CD4-positive, alpha-beta T cell treated with Interleukin-4 for 4 hours (primary cell): ENCODE measurements around the gene CDA.
A peak's percentile ranks its signal among the peaks of the same experiment; 100 is the strongest.

Experiments used
- DNase-seq: peaks from one replicate; pipeline ENCODE4 v3.0.0-alpha.2; 2020

CDA gene

GRCh38 chr1:20618550-20618949 lies 29.7 kb downstream of the CDA start:
- no peak for DNase-seq

GRCh38 chr1:20619999-20620398 lies 31.1 kb downstream of the CDA start:
- DNase-seq: no peak

DNA sequence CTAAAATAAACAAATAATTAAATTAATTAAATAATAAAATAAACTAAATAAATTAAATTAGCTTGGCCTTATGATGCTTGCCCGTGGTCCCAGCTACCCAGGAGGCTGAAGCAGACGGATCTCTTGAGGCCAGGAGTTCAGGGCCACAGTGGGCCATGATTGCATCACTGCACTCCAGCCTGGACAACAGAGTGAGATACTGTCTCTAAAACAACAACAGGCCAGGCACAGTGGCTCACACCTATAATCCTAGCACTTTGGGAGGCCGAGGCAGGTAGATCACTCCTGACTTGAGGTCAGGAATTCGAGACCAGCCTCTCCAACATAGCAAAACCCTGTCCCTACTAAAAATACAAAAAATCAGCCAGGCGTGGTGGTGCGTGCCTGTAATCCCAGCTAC lies 32.1 kb downstream of the CDA start:
- DNase-seq: no peak

DNA sequence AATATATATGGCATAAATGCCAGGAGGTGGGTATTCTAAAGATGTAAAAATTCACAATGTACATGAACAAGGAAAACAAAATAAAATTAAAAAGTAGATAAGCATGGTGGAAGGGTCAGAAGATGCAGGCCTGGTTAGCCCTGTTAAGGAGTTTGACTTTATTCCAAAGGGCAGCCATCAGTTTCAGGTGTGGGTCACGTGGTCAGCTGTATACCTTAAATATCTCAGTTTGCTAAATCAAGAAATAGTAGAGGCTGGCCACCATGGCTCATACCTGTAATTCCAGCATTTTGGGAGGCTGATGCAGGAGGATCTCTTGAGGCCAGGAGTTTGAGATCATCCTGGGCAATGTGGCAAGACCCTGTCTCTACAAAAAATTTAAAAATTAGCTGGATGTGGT lies 35.8 kb downstream of the CDA start:
- no peak for DNase-seq

- no peak for DNase-seq
Observed at GRCh38 chr1:20625176-20626097, 36.5 kb downstream of the CDA start.

GRCh38 chr1:20626098-20626427 lies 37.2 kb downstream of the CDA start:
- no peak for DNase-seq

- no peak for DNase-seq
Observed at GRCh38 chr1:20626524-20626923, 37.6 kb downstream of the CDA start.

GRCh38 chr1:20630729-20631128 lies 41.8 kb downstream of the CDA start:
- no peak for DNase-seq

DNA sequence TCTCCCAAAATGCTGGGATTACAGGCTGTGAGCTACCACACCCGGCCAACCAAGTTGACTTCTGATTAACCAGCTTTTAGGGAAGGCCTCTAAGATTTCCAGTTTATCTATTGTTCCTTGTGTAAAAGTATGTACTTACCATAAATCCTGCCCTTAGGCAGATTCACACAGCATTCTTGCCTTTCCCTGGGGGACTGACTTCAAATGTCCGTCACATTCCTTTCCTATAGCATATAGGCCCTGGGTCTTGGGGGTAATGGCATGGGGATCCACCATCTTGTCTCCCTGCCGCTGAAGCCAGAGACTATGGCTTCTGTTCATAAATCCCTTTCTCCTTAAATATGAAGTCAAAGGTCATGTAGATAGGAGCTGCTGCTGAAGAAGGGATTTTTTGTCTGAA lies 43.5 kb downstream of the CDA start:
- DNase-seq: no peak

- DNase-seq: peak; percentile 80
Observed at GRCh38 chr1:20633190-20634064, 44.5 kb downstream of the CDA start, which contains the start of gene PINK1. Gene PINK1, plus strand, starts transcription at chr1:20633458. Its CDS starts 91 bp downstream, at chr1:20633549.

DNA sequence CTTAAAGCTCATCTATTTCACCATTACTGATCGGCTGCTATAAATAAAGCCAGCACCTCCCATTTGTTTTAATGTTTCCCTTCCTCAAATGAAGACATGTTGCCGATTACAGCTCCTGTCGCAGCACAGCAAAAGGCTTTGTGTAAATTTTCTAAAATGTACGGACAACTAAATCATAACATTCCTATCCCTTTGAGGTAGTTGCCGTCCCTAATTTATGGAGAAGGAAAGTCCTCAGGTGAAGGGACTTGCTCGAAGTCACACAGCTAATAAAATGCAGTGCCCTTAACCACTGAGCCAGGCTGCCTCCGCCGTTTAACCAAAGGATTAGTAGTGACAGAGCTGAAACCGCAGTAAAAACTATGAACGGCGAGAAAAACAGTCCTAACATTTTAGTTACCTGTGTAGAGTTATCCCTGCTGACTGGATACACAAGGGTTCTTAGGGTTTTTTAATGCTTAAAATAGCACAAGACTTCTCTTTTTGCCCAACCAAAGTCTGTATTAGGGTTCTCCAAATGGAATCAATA lies 45.2 kb downstream of the CDA start:
- peak; percentile 15 for DNase-seq

DNA sequence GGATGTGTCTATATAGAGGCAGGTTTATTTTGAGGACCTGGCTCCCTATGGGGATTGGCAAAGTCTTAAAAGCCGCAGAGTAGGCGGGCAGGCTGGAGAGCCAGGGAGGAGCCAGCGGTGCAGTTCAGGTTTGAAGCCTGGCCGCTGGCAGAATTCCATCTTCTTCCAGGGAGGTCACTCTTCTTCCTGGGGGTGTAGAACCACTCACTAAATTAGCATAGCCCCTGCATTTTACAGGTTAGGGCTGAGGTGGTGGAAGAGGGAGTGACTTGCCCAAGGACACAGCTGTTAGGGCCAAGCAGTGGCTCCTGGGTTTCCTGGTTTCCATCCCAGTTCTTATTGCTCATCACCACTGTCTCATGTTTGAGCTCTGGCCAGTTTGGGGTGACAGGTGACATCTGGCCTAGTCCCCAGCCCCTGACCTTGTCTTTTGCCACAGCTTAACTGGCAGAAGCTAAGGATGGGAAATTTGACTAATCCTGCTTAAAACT lies 45.7 kb downstream of the CDA start:
- peak; percentile 20 for DNase-seq

GRCh38 chr1:20636785-20637347 lies 48.0 kb downstream of the CDA start:
- no peak for DNase-seq

DNA sequence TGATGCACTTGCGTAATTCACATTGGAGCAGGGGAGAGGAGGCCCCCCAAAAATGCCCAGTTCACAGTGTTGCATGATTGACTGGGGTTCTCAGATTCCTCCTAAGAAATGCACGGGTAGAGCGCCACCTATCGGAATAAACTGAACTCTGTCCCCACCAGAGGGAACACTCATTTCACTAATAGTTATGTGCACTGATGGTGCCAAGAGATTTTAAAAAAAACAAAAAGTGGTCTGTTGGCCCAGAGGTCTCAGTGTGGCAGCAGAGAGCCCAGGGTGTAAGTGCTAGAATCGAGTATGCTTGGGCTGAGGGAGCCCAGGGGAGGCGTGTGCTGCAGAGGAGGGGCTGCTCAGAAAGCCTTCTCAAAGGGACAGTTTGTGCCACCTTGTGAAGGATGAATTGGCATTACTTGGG lies 51.3 kb downstream of the CDA start:
- DNase-seq: peak; percentile 71

GRCh38 chr1:20641975-20642374 lies 53.1 kb downstream of the CDA start:
- DNase-seq: no peak

DNA sequence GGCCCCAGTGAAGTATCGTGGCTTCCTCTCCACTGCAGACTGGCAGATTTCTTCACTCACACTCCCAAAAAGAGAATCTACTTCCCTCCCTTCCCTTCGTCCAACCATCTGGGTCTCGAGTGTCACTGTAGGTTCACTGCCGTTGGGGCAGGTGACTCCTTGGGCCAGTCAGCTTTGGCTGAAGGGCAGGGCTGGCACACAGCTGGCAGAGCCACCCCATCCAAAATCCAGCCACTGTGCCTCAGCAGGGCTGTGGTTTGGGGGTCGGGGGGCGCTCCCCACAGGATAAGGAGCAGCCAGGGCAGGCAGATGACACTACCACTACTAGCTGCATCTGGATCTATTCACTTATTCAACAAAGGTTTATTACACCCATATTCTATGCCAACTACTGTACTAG lies 54.2 kb downstream of the CDA start:
- no peak for DNase-seq

DNA sequence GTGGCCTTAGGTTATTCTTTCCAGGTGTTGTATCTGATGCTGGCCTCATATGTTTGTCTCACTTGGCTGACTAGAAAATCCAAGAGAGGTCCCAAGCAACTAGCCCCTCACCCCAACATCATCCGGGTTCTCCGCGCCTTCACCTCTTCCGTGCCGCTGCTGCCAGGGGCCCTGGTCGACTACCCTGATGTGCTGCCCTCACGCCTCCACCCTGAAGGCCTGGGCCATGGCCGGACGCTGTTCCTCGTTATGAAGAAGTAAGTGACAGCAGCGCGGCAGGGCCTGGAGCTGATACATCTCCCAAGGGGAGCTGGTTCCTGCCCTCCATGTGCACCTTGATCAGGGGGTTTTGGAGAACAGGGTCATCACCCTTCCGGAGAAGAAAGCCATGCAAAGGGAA lies 55.5 kb downstream of the CDA start:
- DNase-seq: no peak

GRCh38 chr1:20645414-20645813 lies 56.5 kb downstream of the CDA start:
- DNase-seq: no peak

DNA sequence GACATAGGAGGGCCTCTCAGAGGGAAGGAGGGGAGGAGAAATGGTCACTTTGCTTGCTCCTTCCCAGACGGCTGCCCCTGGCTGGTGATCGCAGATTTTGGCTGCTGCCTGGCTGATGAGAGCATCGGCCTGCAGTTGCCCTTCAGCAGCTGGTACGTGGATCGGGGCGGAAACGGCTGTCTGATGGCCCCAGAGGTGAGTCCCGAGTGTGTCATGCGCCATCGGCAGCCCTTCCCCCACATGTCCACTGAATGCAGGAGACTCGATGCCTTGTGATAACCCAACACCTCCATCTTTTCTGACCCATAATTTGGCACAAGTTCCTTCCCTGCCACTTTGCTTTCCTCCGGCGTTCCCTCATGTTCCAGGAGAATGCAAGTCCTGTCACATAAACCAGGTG lies 59.5 kb downstream of the CDA start:
- no peak for DNase-seq

- no peak for DNase-seq
Observed at GRCh38 chr1:20648946-20649345, 60.0 kb downstream of the CDA start.

DNA sequence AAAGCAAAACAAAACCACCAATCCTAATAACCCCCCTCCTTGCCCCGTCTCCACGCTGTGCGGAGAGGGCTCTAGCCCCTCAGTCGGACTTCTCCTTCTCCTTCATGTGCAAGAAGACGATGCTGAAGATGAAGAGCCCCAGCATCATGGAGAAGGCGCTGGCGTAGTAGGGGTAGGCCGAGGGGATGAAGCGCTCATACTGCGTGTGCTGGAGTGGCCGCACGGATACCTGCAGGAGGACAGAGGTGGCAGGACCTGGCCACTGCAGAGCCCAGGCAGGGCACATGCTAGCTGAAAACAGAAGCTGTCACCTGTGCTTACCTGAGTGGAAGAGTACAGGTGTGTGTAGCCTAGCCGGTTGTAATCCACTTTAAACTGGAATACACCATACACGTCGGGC lies 63.4 kb downstream of the CDA start:
- DNase-seq: no peak

- DNase-seq: no peak
Observed at GRCh38 chr1:20654104-20654690, 65.3 kb downstream of the CDA start.

DNA sequence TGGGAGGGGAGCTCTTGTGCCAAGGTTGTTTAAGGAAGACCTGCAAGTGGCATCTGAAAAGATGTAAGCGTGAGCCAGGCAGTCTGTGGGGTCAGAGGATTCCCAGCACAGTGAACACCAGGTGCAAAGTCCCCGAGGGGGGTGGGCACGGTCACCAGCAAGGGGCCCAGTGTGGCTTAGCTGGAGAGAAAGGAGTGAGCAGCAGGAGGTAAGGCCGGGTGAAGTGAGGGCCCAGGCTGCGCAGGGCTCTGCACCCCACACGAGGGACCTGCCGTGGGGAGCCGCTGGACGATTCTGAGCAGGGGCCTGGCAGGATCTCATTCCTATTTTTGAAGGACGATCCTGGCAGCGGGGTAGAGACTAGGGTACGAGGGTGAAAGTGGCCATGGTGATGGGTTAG lies 68.1 kb downstream of the CDA start:
- no peak for DNase-seq
